Adrenal gland (tissue), 12 donors: ENCODE data around the gene PROX1. TPM values are rescaled to one million over a fixed set of nuclear protein-coding genes. Genes with fewer than 3 reads are reported as not detected.
A peak's percentile ranks its signal among the peaks of the same experiment; 100 is the strongest.

Experiments
- DNase-seq, 7 donors: peaks; one replicate each; pipeline ENCODE4 v3.0.0-alpha.2; 2019 to 2020
- H3K27ac ChIP-seq, 5 donors: fragments of 200-600 bp; sonication (generic) in 4 of 5; 1 replicate in 3 of 5; 2 replicates in 2 of 5; pipeline versions ENCODE4 v1.5.1 to v1.8.0; 2016 to 2020; ENCODE audit warnings: mild to moderate bottlenecking in 1 of 5
- H3K27me3 ChIP-seq: fragments of 200-600 bp; 2 replicates; pipeline ENCODE4 v1.8.0; 2021
- H3K36me3 ChIP-seq, 2 donors: fragments of 200-600 bp; replicated peaks in 1 of 2; 1 replicate in 1 of 2; 2 replicates in 1 of 2; pipeline versions ENCODE4 v1.5.1 to v1.8.0; 2018 to 2022
- H3K4me1 ChIP-seq, 2 donors: fragments of 200-600 bp; replicated peaks in 1 of 2; 1 replicate in 1 of 2; 2 replicates in 1 of 2; pipeline versions ENCODE4 v1.5.1 to v1.8.0; 2018 to 2021
- H3K4me3 ChIP-seq, 4 donors: fragments of 200-600 bp; sonication (generic) in 3 of 4; one replicate each; pipeline ENCODE4 v1.5.1; 2016 to 2018
- H3K9me3 ChIP-seq, 3 donors: fragments of 200-600 bp; sonication (generic) in 1 of 3; replicated peaks in 1 of 3; 1 replicate in 2 of 3; 2 replicates in 1 of 3; pipeline versions ENCODE4 v1.5.1 to v1.8.0; 2016 to 2021
- POLR2A ChIP-seq, 2 donors: fragments of 450-650 bp; IDR thresholded peaks; one replicate each; pipeline ENCODE4 v1.6.1; 2017; ENCODE audit warnings: antibody characterized with exemption in 2 of 2, mild to moderate bottlenecking in 2 of 2, moderate library complexity in 1 of 2
- WGBS, 4 donors: extraction: QIAGEN DNeasy Blood & Tissue Kit in 2 of 4; methylation state at CpG; one replicate each; pipeline versions ENCODE4 v1.1.5 to v1.1.7; 2013 to 2017; 5-methylcytosine and 5-hydroxymethylcytosine counted together
- intact Hi-C, 2 donors: fragments of 100-400 bp; cut with DNase I; formaldehyde crosslinking; loops; one replicate each; pipeline versions ENCODE4 v1.14.1 to v1.15.0; 2022 to 2023
- polyA plus RNA-seq, 3 donors: library from polyadenylated mRNA; stranded (reverse); fragments of 200-250 nt in 2 of 3; fragments of 350-450 nt in 1 of 3; fragmentation: Illumina TruSeq in 1 of 3; extraction: RNeasy Lipid Tissue Mini Kit (QIAGEN cat#74804) in 1 of 3; gene quantifications; one replicate each; pipeline ENCODE4 v1.2.3, GENCODE V29; 2013 to 2014
- total RNA-seq, 9 donors: library from RNA; depleted of rRNA in 4 of 9; stranded (reverse); fragments of >200 nt in 4 of 9; fragments of 120-200 nt in 1 of 9; fragmentation: NEBNext Ultra II Directional in 1 of 9; extraction: Animal tissue kit (Norgen Biotek cat#: 25700) in 1 of 9; gene quantifications; one replicate each; pipeline versions ENCODE4 v1.1.0 to v1.2.4, GENCODE V29; 2013 to 2023
- TF ChIP-seq, protein P1 (sequence below), 6 experiments: fragments of 450-650 bp in 4 of 6; fragments of 200-600 bp in 2 of 6; sonication (generic) in 1 of 6; IDR thresholded peaks; 1 replicate in 5 of 6; 2 replicates in 1 of 6; pipeline versions ENCODE4 v1.5.1 to v1.8.0; 2016 to 2021; ENCODE audit warnings: antibody characterized with exemption in 6 of 6, mild to moderate bottlenecking in 2 of 6, moderate library complexity in 1 of 6
- donor health status: healthy with polysubstance abuse.
- donor health status: Bipolar disorder and iron deficiency.
- donor health status: DM: yes; HTN: yes; CAD: no.
- donor health status: DM: no; HTN: no; CAD: no.
- donor health status: DM: no; HTN: no; CAD: no.
- donor health status: DM: yes; HTN: yes; CAD: no.

The PROX1 gene
- total and polyA plus RNA-seq, 12 donors = 2.6 to 91.7 (median 18.8) TPM

DNA sequence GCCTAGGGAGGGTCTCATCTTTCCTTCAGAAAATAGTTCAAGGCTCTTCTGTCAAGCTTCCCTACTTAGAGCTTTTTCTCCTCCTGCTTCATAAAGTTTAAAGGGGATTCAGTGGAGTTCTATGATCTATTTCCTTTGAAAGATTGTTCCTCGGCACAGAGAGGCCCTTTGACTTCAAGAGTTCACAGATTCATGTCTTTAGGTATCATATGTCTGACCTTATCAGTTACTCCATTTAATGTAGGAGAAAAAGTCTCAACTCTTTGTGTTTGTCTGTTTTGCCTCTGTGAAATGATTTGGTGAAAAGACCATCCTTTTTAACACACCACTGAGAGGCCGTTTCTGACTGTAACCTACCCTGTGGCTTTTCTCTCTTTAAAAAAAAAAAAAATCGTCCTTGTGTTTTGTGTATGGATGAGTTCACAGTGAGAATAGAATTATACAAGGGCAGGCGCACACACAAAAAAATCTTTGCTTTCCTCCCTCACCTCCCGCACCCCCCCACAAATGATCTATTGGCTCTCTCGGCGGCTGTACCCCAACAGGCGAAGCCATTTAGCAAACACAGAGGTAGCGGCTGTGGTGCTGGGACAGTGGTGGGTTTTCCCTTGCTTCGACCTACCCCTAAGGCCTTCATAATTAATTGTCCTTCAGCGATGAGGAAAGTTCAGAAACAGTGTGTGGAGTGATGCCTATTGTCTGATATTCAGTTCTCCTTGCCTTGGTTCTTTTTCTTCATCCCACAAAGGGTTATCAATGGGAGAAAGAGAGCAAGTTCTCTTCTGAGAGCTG, 29.6 kb downstream of the PROX1 start:
- DNase-seq = no peak
- Histone ChIP-seq H3K4me3 (no peak overlapping the region), H3K4me1 (peaks cover 0 to 12% of the 10 kb centered on the region in 2 donors), H3K9me3 (no peaks in the 10 kb centered on the region), H3K27me3 (no peaks in the 10 kb centered on the region), H3K36me3 (peaks cover 0 to 12% of the 10 kb centered on the region in 2 donors), H3K27ac (no peak overlapping the region)
- intact Hi-C loops = no loop called here
- no peak for TF ChIP-seq POLR2A (IDR thresholded peaks at IDR 0.05)
- TF ChIP-seq, protein P1, sequence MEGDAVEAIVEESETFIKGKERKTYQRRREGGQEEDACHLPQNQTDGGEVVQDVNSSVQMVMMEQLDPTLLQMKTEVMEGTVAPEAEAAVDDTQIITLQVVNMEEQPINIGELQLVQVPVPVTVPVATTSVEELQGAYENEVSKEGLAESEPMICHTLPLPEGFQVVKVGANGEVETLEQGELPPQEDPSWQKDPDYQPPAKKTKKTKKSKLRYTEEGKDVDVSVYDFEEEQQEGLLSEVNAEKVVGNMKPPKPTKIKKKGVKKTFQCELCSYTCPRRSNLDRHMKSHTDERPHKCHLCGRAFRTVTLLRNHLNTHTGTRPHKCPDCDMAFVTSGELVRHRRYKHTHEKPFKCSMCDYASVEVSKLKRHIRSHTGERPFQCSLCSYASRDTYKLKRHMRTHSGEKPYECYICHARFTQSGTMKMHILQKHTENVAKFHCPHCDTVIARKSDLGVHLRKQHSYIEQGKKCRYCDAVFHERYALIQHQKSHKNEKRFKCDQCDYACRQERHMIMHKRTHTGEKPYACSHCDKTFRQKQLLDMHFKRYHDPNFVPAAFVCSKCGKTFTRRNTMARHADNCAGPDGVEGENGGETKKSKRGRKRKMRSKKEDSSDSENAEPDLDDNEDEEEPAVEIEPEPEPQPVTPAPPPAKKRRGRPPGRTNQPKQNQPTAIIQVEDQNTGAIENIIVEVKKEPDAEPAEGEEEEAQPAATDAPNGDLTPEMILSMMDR (IDR thresholded peaks at IDR 0.05) = no peak
- WGBS, 4 donors = 76 to 84% (median 79%) methylated on average over 11 of the region's 11 CpGs

DNA sequence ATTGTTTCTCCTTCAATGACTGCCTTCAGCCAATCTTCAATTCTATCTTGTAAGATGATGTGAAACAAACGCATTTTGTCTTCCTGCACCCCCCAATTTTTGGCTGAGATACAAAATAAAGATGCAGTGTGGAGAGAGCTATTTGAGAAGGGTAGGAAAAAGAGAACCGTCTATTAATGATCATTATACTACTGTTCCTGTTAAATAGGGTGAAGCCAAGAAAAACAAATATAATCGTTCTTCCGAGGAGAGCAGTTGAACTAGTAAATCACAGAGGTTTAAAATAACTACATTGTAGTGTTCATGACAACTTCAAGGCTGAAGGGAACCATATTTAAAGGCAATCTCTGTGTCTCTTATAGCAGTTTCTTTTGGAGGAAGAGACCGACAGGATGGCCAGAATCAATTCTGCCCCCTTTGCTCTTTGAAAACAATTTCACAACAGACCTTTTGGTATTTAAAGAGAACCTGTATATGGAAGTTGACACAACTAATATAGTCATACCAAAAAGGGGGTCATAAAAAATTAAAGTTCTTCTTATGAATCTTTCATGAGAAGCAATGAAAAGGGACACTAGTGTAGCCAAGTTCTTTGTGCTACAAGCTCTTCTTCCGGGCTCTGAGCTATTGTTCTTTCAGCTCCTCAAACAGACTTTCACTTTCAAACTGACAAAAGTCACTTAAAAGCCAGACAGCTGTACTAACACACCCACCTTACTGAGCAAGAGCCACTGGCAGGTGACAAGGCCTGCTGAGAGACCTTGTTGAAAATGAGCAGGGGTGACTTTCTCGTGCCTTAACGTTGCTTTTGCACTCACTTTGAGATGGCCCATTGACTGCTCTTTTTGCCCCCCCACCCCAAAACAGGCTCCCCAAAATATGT, 30.9 kb downstream of the PROX1 start:
- intact Hi-C loops = no loop called here
- Histone ChIP-seq H3K36me3 (peaks cover 0 to 3% of the 10 kb centered on the region in 2 donors), H3K27me3 (no peaks in the 10 kb centered on the region), H3K27ac (peak overlapping the region in 1 of 5 donors; percentile 41), H3K9me3 (no peaks in the 10 kb centered on the region), H3K4me3 (no peak overlapping the region), H3K4me1 (peaks cover 0 to 12% of the 10 kb centered on the region in 2 donors)
- DNase-seq = no peak
- TF ChIP-seq, protein P1 (IDR thresholded peaks at IDR 0.05) = no peak
- no peak for TF ChIP-seq POLR2A (IDR thresholded peaks at IDR 0.05)
- WGBS, 4 donors = 46 to 55% (median 47%) methylated on average over 8 of the region's 8 CpGs

DNA sequence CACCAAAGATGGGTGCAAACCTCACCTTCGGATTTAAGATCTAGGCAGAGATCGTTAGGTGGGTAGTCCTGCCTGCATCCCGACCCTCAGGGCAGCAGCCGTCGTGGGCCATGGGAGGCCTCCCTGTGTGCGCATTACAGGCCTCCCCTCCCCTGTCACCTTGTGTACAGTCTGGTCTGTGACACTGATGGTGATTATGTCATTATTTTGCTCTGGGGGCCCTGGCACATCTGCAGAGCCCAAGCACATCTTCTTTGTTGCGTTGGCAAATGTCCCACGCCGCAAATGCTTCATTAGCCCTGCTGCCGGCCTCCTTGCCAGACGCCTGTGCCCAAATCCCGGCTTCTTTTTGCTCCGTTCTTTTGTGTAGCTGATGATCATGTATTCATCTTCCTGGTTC, 31.7 kb downstream of the PROX1 start:
- H3K27ac ChIP-seq = peak overlapping the region in 1 of 5 donors; percentile 41
- WGBS, 4 donors = 73 to 94% (median 90%) methylated on average over 13 of the region's 13 CpGs
- no peaks in the 10 kb centered on the region for H3K36me3 ChIP-seq
- no peak for TF ChIP-seq POLR2A (IDR thresholded peaks at IDR 0.05)
- TF ChIP-seq, protein P1 (IDR thresholded peaks at IDR 0.05) = no peak
- H3K9me3 ChIP-seq = no peaks in the 10 kb centered on the region
- H3K27me3 ChIP-seq = no peaks in the 10 kb centered on the region
- H3K4me1 ChIP-seq = peaks cover 0 to 12% of the 10 kb centered on the region in 2 donors
- no peak overlapping the region for H3K4me3 ChIP-seq
- intact Hi-C loops = no loop called here
- DNase-seq = peak in 1 of 7 donors; percentile 80

DNA sequence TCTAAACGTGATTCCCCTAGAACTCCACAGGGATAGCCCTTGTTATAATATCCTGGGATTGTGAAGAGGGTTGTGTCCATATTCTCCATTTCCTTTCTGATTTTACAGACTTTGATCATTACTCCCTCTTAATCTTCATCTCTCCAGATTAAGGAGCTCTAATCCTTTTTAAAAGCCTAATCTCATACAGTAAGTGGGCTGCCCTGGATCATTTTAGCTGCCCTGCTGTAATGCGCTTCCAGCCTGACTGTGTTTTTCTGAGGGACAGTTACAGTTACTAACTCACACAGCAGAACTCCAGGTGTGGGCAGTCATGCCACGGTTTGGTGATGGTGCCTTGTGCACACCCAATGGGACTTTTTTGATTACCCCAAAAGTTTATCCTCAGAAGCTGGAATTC, 33.5 kb downstream of the PROX1 start:
- WGBS, 4 donors = 86 to 90% (median 87%) methylated on average over 3 of the region's 3 CpGs
- Histone ChIP-seq H3K9me3 (no peaks in the 10 kb centered on the region), H3K4me1 (peaks cover 0 to 12% of the 10 kb centered on the region in 2 donors), H3K27me3 (no peaks in the 10 kb centered on the region), H3K4me3 (no peak overlapping the region), H3K27ac (no peak overlapping the region), H3K36me3 (no peaks in the 10 kb centered on the region)
- no peak for DNase-seq
- TF ChIP-seq POLR2A (IDR thresholded peaks at IDR 0.05) = no peak
- TF ChIP-seq, protein P1 (IDR thresholded peaks at IDR 0.05) = no peak
- intact Hi-C loops = no loop called here
